HG02884 (cell line): ENCODE measurements around the gene YIPF3.
"Not testable (repeated sequence)": the region's sequence is repeated elsewhere in the genome, so short reads cannot be mapped to it uniquely, and the experiment has no call there.

ENCODE experiments used
- ATAC-seq: cut with Tn5 transposase; IDR thresholded peaks from one replicate; pipeline ENCODE4 v1.9.1; 2021; ENCODE audit warnings: mild to moderate bottlenecking, moderate library complexity; ENCODE audit not compliant: unreplicated experiment

Gene YIPF3

GRCh38 chr6:43509984-43510826 is 6.5 kb downstream of the YIPF3 start, which contains the start of gene LRRC73:
Gene LRRC73, minus strand, starts transcription at chr6:43510346. Its CDS starts 561 bp downstream, at chr6:43509785.
- no peak for ATAC-seq

- no peak for ATAC-seq
Measured at GRCh38 chr6:43509142-43509983, 7.4 kb downstream of the YIPF3 start.

- ATAC-seq, result no peak
Measured at GRCh38 chr6:43508481-43509141, 8.1 kb downstream of the YIPF3 start.

GRCh38 chr6:43506667-43507471 is 9.9 kb downstream of the YIPF3 start:
- ATAC-seq, result no peak

- no peak for ATAC-seq
Measured at GRCh38 chr6:43506171-43506570, 10.6 kb downstream of the YIPF3 start.

GRCh38 chr6:43505718-43506117 is 11.0 kb downstream of the YIPF3 start:
- ATAC-seq, result no peak

GRCh38 chr6:43504756-43505593 is 11.8 kb downstream of the YIPF3 start:
- no peak for ATAC-seq

GRCh38 chr6:43503443-43503842 is 13.3 kb downstream of the YIPF3 start:
- ATAC-seq, result no peak

- no peak for ATAC-seq
Measured at GRCh38 chr6:43502666-43503065, 14.1 kb downstream of the YIPF3 start.

- no peak for ATAC-seq
Measured at GRCh38 chr6:43500921-43501320, 15.8 kb downstream of the YIPF3 start.

- ATAC-seq, result no peak
Measured at GRCh38 chr6:43499028-43499815, 17.5 kb downstream of the YIPF3 start.

GRCh38 chr6:43498291-43498690 is 18.4 kb downstream of the YIPF3 start:
- not testable (repeated sequence) for ATAC-seq

- no peak for ATAC-seq
Measured at GRCh38 chr6:43497689-43498088, 19.0 kb downstream of the YIPF3 start.

- ATAC-seq, result no peak
Measured at GRCh38 chr6:43497129-43497396, 19.7 kb downstream of the YIPF3 start.

- ATAC-seq, result no peak
Measured at GRCh38 chr6:43496370-43497128, 20.2 kb downstream of the YIPF3 start.

GRCh38 chr6:43495409-43495941 is 21.3 kb downstream of the YIPF3 start:
- no peak for ATAC-seq

GRCh38 chr6:43494766-43495165 is 22.0 kb downstream of the YIPF3 start:
- no peak for ATAC-seq

GRCh38 chr6:43494321-43494720 is 22.4 kb downstream of the YIPF3 start:
- no peak for ATAC-seq
